ENCODE results near the gene HS3ST4.

Gene HS3ST4

GRCh38 chr16:25941800-25942499, 250.2 kb downstream of the HS3ST4 start:
- TF ChIP-seq, protein P1, sequence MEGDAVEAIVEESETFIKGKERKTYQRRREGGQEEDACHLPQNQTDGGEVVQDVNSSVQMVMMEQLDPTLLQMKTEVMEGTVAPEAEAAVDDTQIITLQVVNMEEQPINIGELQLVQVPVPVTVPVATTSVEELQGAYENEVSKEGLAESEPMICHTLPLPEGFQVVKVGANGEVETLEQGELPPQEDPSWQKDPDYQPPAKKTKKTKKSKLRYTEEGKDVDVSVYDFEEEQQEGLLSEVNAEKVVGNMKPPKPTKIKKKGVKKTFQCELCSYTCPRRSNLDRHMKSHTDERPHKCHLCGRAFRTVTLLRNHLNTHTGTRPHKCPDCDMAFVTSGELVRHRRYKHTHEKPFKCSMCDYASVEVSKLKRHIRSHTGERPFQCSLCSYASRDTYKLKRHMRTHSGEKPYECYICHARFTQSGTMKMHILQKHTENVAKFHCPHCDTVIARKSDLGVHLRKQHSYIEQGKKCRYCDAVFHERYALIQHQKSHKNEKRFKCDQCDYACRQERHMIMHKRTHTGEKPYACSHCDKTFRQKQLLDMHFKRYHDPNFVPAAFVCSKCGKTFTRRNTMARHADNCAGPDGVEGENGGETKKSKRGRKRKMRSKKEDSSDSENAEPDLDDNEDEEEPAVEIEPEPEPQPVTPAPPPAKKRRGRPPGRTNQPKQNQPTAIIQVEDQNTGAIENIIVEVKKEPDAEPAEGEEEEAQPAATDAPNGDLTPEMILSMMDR (conservative IDR thresholded peaks at IDR 0.05; ENCODE audit: low read depth): no peak
- POLR2A ChIA-PET (ENCODE audit: low non-redundant PET): no interaction called here
- no peak overlapping the region for H3K27ac ChIP-seq
- CTCF ChIA-PET: no interaction called here
- DNase-seq (ENCODE audit: low spot score): no peak

GRCh38 chr16:25950586-25951281, 259.0 kb downstream of the HS3ST4 start:
- DNase-seq (ENCODE audit: low spot score): no peak
- no peak overlapping the region for H3K27ac ChIP-seq
- POLR2A ChIA-PET (ENCODE audit: low non-redundant PET): interaction anchor here (0.6 kb wide), 1 partner anchor 23 kb away, joined by 3 read pairs; no protein-coding TSS in a partner anchor
- CTCF ChIA-PET: interaction anchor here (0.6 kb wide), 1 partner anchor 1163 kb away, joined by 3 read pairs; no protein-coding TSS in a partner anchor
- TF ChIP-seq, protein P1 (conservative IDR thresholded peaks at IDR 0.05; ENCODE audit: low read depth): no peak

- ChIA-PET CTCF (no interaction called here), POLR2A (ENCODE audit: low non-redundant PET) (interaction anchor here (0.5 kb wide), 1 partner anchor 19 kb away, joined by 3 read pairs; no protein-coding TSS in a partner anchor)
- TF ChIP-seq, protein P1 (conservative IDR thresholded peaks at IDR 0.05; ENCODE audit: low read depth): no peak
- no peak overlapping the region for H3K27ac ChIP-seq
- DNase-seq (ENCODE audit: low spot score): no peak
Measured at GRCh38 chr16:25951999-25952398, 260.2 kb downstream of the HS3ST4 start.

- TF ChIP-seq, protein P1 (conservative IDR thresholded peaks at IDR 0.05; ENCODE audit: low read depth): no peak
- ChIA-PET POLR2A (ENCODE audit: low non-redundant PET) (no interaction called here), CTCF (no interaction called here)
- no peak for DNase-seq (ENCODE audit: low spot score)
- no peak overlapping the region for H3K27ac ChIP-seq
Measured at GRCh38 chr16:25952983-25953382, 261.2 kb downstream of the HS3ST4 start.

- POLR2A ChIA-PET (ENCODE audit: low non-redundant PET): no interaction called here
- no peak overlapping the region for H3K27ac ChIP-seq
- CTCF ChIA-PET: interaction anchor here (0.6 kb wide), 1 partner anchor 57 kb away, joined by 4 read pairs; no protein-coding TSS in a partner anchor
- TF ChIP-seq, protein P1 (conservative IDR thresholded peaks at IDR 0.05; ENCODE audit: low read depth): no peak
- DNase-seq (ENCODE audit: low spot score): no peak
Measured at GRCh38 chr16:25957707-25958106, 265.9 kb downstream of the HS3ST4 start.

- ChIA-PET CTCF (no interaction called here), POLR2A (ENCODE audit: low non-redundant PET) (no interaction called here)
- TF ChIP-seq, protein P1 (conservative IDR thresholded peaks at IDR 0.05; ENCODE audit: low read depth): no peak
- DNase-seq (ENCODE audit: low spot score): no peak
- no peak overlapping the region for H3K27ac ChIP-seq
Measured at GRCh38 chr16:25959221-25959620, 267.5 kb downstream of the HS3ST4 start.
